ENCODE measurements around the gene EPC1. TPM values are rescaled to one million over a fixed set of nuclear protein-coding genes. Genes with fewer than 3 reads are reported as not detected.
A peak's percentile ranks its signal among the peaks of the same experiment; 100 is the strongest.
"Not testable (repeated sequence)": the region's sequence is repeated elsewhere in the genome, so short reads cannot be mapped to it uniquely, and the experiment has no call there.

Gene EPC1
- total and polyA plus RNA-seq, 10 donors: 16.0 to 69.2 (median 57.4) TPM

DNA sequence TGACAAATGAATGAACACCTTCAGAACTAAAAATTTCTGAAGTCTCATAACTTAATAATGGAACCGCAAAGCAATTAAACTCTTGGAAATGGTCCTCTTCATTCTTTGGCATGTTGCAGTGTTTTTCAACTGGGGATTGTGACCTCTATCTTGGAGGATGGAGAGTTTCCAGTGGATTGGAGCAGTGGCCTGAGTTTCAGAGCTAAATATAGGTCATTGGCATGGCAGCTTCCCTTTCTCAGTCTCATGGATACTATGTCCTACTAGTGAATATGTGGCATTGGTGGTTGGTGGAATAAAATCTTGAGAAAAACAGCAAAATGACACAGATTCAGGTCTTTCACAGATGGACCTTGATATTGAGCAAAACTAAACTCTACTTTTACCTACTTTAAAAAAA, 24.1 kb upstream of the EPC1 start:
- Histone ChIP-seq H3K36me3 (peaks cover 0 to 20% (median 2%) of the 10 kb centered on the region in 6 donors), H3K27ac (no peak overlapping the region), H3K9me3 (no peaks in the 10 kb centered on the region), H3K4me1 (peaks cover 31 to 98% (median 59%) of the 10 kb centered on the region in 6 donors), H3K4me3 (no peak overlapping the region), H3K27me3 (replicated peaks in 1 of 7) (no peaks in the 10 kb centered on the region)
- intact Hi-C loops (cut with DNase I; ENCODE audit: low total_unique reads): no loop called here
- DNase-seq: no peak
- TF ChIP-seq POLR2A (IDR thresholded peaks at IDR 0.05) (no peak), POLR2AphosphoS5 (IDR thresholded peaks at IDR 0.05) (no peak)
- TF ChIP-seq, protein P1, sequence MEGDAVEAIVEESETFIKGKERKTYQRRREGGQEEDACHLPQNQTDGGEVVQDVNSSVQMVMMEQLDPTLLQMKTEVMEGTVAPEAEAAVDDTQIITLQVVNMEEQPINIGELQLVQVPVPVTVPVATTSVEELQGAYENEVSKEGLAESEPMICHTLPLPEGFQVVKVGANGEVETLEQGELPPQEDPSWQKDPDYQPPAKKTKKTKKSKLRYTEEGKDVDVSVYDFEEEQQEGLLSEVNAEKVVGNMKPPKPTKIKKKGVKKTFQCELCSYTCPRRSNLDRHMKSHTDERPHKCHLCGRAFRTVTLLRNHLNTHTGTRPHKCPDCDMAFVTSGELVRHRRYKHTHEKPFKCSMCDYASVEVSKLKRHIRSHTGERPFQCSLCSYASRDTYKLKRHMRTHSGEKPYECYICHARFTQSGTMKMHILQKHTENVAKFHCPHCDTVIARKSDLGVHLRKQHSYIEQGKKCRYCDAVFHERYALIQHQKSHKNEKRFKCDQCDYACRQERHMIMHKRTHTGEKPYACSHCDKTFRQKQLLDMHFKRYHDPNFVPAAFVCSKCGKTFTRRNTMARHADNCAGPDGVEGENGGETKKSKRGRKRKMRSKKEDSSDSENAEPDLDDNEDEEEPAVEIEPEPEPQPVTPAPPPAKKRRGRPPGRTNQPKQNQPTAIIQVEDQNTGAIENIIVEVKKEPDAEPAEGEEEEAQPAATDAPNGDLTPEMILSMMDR (IDR thresholded peaks at IDR 0.05 in 8 of 11, conservative IDR thresholded peaks at IDR 0.05 in 3 of 11): no peak
- WGBS, 5 donors: 81 to 96% (median 94%) methylated on average over 1 of the region's 1 CpG

DNA sequence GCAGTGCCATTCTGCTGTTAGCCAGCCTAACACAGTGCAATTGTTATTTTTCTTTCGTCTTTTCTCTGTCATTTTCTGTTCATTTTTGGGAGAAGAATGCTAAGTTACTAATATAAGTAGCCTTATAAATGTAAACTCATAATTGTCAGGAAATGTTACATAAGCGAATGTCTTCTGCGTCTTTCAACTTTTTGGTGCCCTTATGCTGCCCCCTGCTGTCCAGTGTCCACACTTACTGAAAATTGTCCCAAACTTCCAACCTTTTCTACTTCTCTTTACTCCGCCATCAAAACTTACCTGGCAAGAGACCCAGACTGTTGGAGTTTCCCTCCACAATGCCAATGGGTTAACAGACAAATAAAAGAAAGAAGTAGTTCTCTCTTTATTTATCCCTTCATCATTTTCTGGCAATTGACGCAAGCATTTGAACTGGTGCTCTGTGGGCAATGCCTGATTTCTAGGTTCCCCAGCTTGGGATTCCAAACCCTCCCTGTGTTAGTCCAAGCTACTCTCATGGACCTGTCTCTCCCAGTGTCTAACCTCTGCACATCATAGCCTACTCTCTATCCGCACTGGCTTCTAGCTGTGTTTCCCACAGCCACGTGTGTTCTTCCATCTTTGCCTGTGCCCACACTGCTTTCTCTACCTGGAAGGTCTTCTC, 21.0 kb upstream of the EPC1 start:
- intact Hi-C loops (cut with DNase I; ENCODE audit: low total_unique reads): loop anchor here (5.0 kb wide), 1 partner anchor 111 kb away; no protein-coding TSS in a partner anchor
- H3K27ac ChIP-seq: peak overlapping the region in 5 of 8 donors; percentile 4 to 48 (median 39)
- H3K4me3 ChIP-seq: peak overlapping the region in 1 of 8 donors; percentile 31
- peaks cover 13 to 90% (median 42%) of the 10 kb centered on the region in 6 donors for H3K4me1 ChIP-seq
- DNase-seq: no peak
- H3K9me3 ChIP-seq: no peaks in the 10 kb centered on the region
- peaks cover 0 to 20% (median 2%) of the 10 kb centered on the region in 6 donors for H3K36me3 ChIP-seq
- WGBS, 5 donors: 32 to 43% (median 37%) methylated on average over 7 of the region's 7 CpGs
- H3K27me3 ChIP-seq (replicated peaks in 1 of 7): no peaks in the 10 kb centered on the region
- TF ChIP-seq POLR2A (IDR thresholded peaks at IDR 0.05): no peak
- TF ChIP-seq, protein P1 (IDR thresholded peaks at IDR 0.05 in 8 of 11, conservative IDR thresholded peaks at IDR 0.05 in 3 of 11): peak; percentile 48 to 84 (median 74)
- TF ChIP-seq POLR2AphosphoS5 (IDR thresholded peaks at IDR 0.05): peak in 1 of 3 donors; percentile 33

- no peaks in the 10 kb centered on the region for H3K27me3 ChIP-seq (replicated peaks in 1 of 7)
- TF ChIP-seq POLR2A (IDR thresholded peaks at IDR 0.05): no peak
- TF ChIP-seq, protein P1 (IDR thresholded peaks at IDR 0.05 in 8 of 11, conservative IDR thresholded peaks at IDR 0.05 in 3 of 11): no peak
- no peak for TF ChIP-seq POLR2AphosphoS5 (IDR thresholded peaks at IDR 0.05)
- no peaks in the 10 kb centered on the region for H3K9me3 ChIP-seq
- H3K36me3 ChIP-seq: peaks cover 0 to 11% (median 2%) of the 10 kb centered on the region in 6 donors
- WGBS, 5 donors: 27 to 56% (median 54%) methylated on average over 3 of the region's 3 CpGs
- no peak for DNase-seq
- peaks cover 13 to 90% (median 49%) of the 10 kb centered on the region in 6 donors for H3K4me1 ChIP-seq
- H3K4me3 ChIP-seq: no peak overlapping the region
- H3K27ac ChIP-seq: peak overlapping the region in 2 of 8 donors; percentile 1 to 13
- intact Hi-C loops (cut with DNase I; ENCODE audit: low total_unique reads): loop anchor here (5.0 kb wide), 1 partner anchor 109 kb away; no protein-coding TSS in a partner anchor
These were observed 19.6 kb upstream of the EPC1 start for GRCh38 chr10:32366588-32366987.

DNA sequence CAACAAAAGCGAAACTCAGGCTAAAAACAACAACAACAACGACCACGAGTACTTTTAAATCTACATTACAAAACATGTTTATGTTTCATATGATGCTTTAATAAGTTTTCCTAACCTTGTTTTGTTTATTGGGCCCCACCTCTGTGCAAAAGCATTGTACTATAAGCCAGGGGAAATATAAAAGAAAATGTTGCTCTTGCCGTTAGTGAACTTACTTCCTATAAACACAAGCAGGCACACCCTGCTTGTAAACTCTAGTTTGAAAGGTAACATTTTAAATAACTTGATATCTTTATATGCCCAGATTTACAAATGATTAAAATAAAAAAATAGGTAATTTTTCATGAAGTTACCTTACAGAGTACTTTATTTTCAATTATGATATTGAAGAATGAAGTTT, 19.2 kb upstream of the EPC1 start:
- H3K4me1 ChIP-seq: peaks cover 13 to 90% (median 49%) of the 10 kb centered on the region in 6 donors
- no peaks in the 10 kb centered on the region for H3K27me3 ChIP-seq (replicated peaks in 1 of 7)
- no peak for DNase-seq
- TF ChIP-seq POLR2AphosphoS5 (IDR thresholded peaks at IDR 0.05) (no peak), POLR2A (IDR thresholded peaks at IDR 0.05) (no peak)
- TF ChIP-seq, protein P1 (IDR thresholded peaks at IDR 0.05 in 8 of 11, conservative IDR thresholded peaks at IDR 0.05 in 3 of 11): no peak
- peak overlapping the region in 2 of 8 donors; percentile 1 to 7 for H3K27ac ChIP-seq
- H3K4me3 ChIP-seq: peak overlapping the region in 2 of 8 donors; percentile 8 to 40
- no peaks in the 10 kb centered on the region for H3K9me3 ChIP-seq
- peaks cover 0 to 8% (median 2%) of the 10 kb centered on the region in 6 donors for H3K36me3 ChIP-seq
- WGBS, 5 donors: 37 to 62% (median 56%) methylated on average over 4 of the region's 4 CpGs
- intact Hi-C loops (cut with DNase I; ENCODE audit: low total_unique reads): loop anchor here (5.0 kb wide), 1 partner anchor 109 kb away; no protein-coding TSS in a partner anchor

GRCh38 chr10:32365404-32365803, 18.4 kb upstream of the EPC1 start:
- not testable (repeated sequence) for H3K4me3 ChIP-seq; DNase-seq; H3K27me3 ChIP-seq (replicated peaks in 1 of 7); H3K27ac ChIP-seq; H3K36me3 ChIP-seq; H3K9me3 ChIP-seq
- intact Hi-C loops (cut with DNase I; ENCODE audit: low total_unique reads): loop anchor here (5.0 kb wide), 1 partner anchor 108 kb away; no protein-coding TSS in a partner anchor
- 94 to 99% (median 97%) methylated on average over 8 of the region's 8 CpGs for WGBS, 5 donors
- peaks cover 13 to 87% (median 48%) of the 10 kb centered on the region in 6 donors for H3K4me1 ChIP-seq
